Sigmoid colon (tissue), 4 donors: ENCODE results near the gene ZFAND3.

ENCODE experiments used
- CTCF ChIP-seq, 4 experiments: fragments of 450-650 bp in 3 of 4; fragments of 200-600 bp in 1 of 4; IDR thresholded peaks; one replicate each; pipeline ENCODE4 v1.5.1; 2016 to 2019; ENCODE audit warnings: antibody characterized with exemption in 4 of 4, mild to moderate bottlenecking in 3 of 4, moderate library complexity in 2 of 4
- POLR2A ChIP-seq, 2 donors: fragments of 450-650 bp; IDR thresholded peaks; one replicate each; pipeline ENCODE4 v1.6.1; 2016; ENCODE audit warnings: antibody characterized with exemption in 2 of 2, mild to moderate bottlenecking in 2 of 2, moderate library complexity in 2 of 2
- POLR2AphosphoS5 ChIP-seq, 4 donors: sonication (generic); formaldehyde crosslinking; IDR thresholded peaks; one replicate each; pipeline ENCODE4 v1.6.1; 2017; ENCODE audit warnings: antibody characterized with exemption in 4 of 4

- TF ChIP-seq POLR2A (IDR thresholded peaks at IDR 0.05) (no peak), POLR2AphosphoS5 (IDR thresholded peaks at IDR 0.05) (no peak), CTCF (IDR thresholded peaks at IDR 0.05) (no peak)
These were observed 321.6 kb downstream of the ZFAND3 start for GRCh38 chr6:38141085-38141484.
